ENCODE results near the gene KLRG1. TPM values are rescaled to one million over a fixed set of nuclear protein-coding genes. Genes with fewer than 3 reads are reported as not detected.

KLRG1 gene
- total and polyA plus RNA-seq, 4 donors: 0.88 to 4.5 (median 3.5) TPM

- Histone ChIP-seq H3K4me1 (ENCODE audit: control insufficient read depth in 1 of 2, insufficient read depth in 2 of 2, low read length in 2 of 2) (no peaks in the 10 kb centered on the region), H3K4me3 (ENCODE audit: low read length in 2 of 2) (no peak overlapping the region), H3K36me3 (ENCODE audit: control insufficient read depth in 1 of 2, insufficient read depth in 2 of 2, low read length in 1 of 2) (no peaks in the 10 kb centered on the region), H3K9me3 (ENCODE audit: control insufficient read depth, low read length) (peaks cover 8% of the 10 kb centered on the region), H3K27ac (ENCODE audit: low read depth in 1 of 2, low read length in 2 of 2) (no peak overlapping the region), H3K27me3 (ENCODE audit: control insufficient read depth in 1 of 2, insufficient read depth in 2 of 2, low read length in 1 of 2) (no peaks in the 10 kb centered on the region)
- intact Hi-C loops (cut with DNase I): no loop called here
- DNase-seq: no peak
- no peak for ATAC-seq (ENCODE audit: low FRiP score)
These were observed 20.6 kb upstream of the KLRG1 start for GRCh38 chr12:8968761-8969160.

GRCh38 chr12:8969861-8970411 lies 19.4 kb upstream of the KLRG1 start:
- DNase-seq: no peak
- H3K4me3 ChIP-seq (ENCODE audit: low read length in 2 of 2): no peak overlapping the region
- no peak overlapping the region for H3K27ac ChIP-seq (ENCODE audit: low read depth in 1 of 2, low read length in 2 of 2)
- intact Hi-C loops (cut with DNase I): no loop called here
- peaks cover 8% of the 10 kb centered on the region for H3K9me3 ChIP-seq (ENCODE audit: control insufficient read depth, low read length)
- H3K36me3 ChIP-seq (ENCODE audit: control insufficient read depth in 1 of 2, insufficient read depth in 2 of 2, low read length in 1 of 2): no peaks in the 10 kb centered on the region
- no peak for ATAC-seq (ENCODE audit: low FRiP score)
- WGBS, 2 donors: 31 to 55% methylated on average over 2 of the region's 2 CpGs
- no peaks in the 10 kb centered on the region for H3K27me3 ChIP-seq (ENCODE audit: control insufficient read depth in 1 of 2, insufficient read depth in 2 of 2, low read length in 1 of 2)
- H3K4me1 ChIP-seq (ENCODE audit: control insufficient read depth in 1 of 2, insufficient read depth in 2 of 2, low read length in 2 of 2): no peaks in the 10 kb centered on the region

GRCh38 chr12:8970432-8970831 lies 18.9 kb upstream of the KLRG1 start:
- no peak overlapping the region for H3K4me3 ChIP-seq (ENCODE audit: low read length in 2 of 2)
- WGBS, 2 donors: 41 to 57% methylated on average over 1 of the region's 1 CpG
- H3K27me3 ChIP-seq (ENCODE audit: control insufficient read depth in 1 of 2, insufficient read depth in 2 of 2, low read length in 1 of 2): no peaks in the 10 kb centered on the region
- no peaks in the 10 kb centered on the region for H3K36me3 ChIP-seq (ENCODE audit: control insufficient read depth in 1 of 2, insufficient read depth in 2 of 2, low read length in 1 of 2)
- no peak for ATAC-seq (ENCODE audit: low FRiP score)
- intact Hi-C loops (cut with DNase I): no loop called here
- H3K27ac ChIP-seq (ENCODE audit: low read depth in 1 of 2, low read length in 2 of 2): no peak overlapping the region
- no peaks in the 10 kb centered on the region for H3K4me1 ChIP-seq (ENCODE audit: control insufficient read depth in 1 of 2, insufficient read depth in 2 of 2, low read length in 2 of 2)
- H3K9me3 ChIP-seq (ENCODE audit: control insufficient read depth, low read length): peaks cover 8% of the 10 kb centered on the region
- no peak for DNase-seq

GRCh38 chr12:8980137-8980536 lies 9.2 kb upstream of the KLRG1 start:
- no peaks in the 10 kb centered on the region for H3K36me3 ChIP-seq (ENCODE audit: control insufficient read depth in 1 of 2, insufficient read depth in 2 of 2, low read length in 1 of 2)
- H3K9me3 ChIP-seq (ENCODE audit: control insufficient read depth, low read length): peaks cover 4% of the 10 kb centered on the region
- no peak overlapping the region for H3K27ac ChIP-seq (ENCODE audit: low read depth in 1 of 2, low read length in 2 of 2)
- no peaks in the 10 kb centered on the region for H3K4me1 ChIP-seq (ENCODE audit: control insufficient read depth in 1 of 2, insufficient read depth in 2 of 2, low read length in 2 of 2)
- WGBS, 2 donors: 78 to 89% methylated on average over 3 of the region's 3 CpGs
- H3K4me3 ChIP-seq (ENCODE audit: low read length in 2 of 2): no peak overlapping the region
- no peak for DNase-seq
- intact Hi-C loops (cut with DNase I): no loop called here
- no peaks in the 10 kb centered on the region for H3K27me3 ChIP-seq (ENCODE audit: control insufficient read depth in 1 of 2, insufficient read depth in 2 of 2, low read length in 1 of 2)
- no peak for ATAC-seq (ENCODE audit: low FRiP score)

GRCh38 chr12:8985213-8985754 lies 4.1 kb upstream of the KLRG1 start:
- 79 to 83% methylated on average over 1 of the region's 1 CpG for WGBS, 2 donors

GRCh38 chr12:8987163-8987562 lies 2.2 kb upstream of the KLRG1 start:
- no peaks in the 10 kb centered on the region for H3K36me3 ChIP-seq (ENCODE audit: control insufficient read depth in 1 of 2, insufficient read depth in 2 of 2, low read length in 1 of 2)
- H3K4me3 ChIP-seq (ENCODE audit: low read length in 2 of 2): no peak overlapping the region

More at GRCh38 chr12:8985213-8985754, 4.1 kb upstream of the KLRG1 start:
- ATAC-seq (ENCODE audit: low FRiP score) (no peak), DNase-seq (no peak)
- Histone ChIP-seq H3K27me3 (ENCODE audit: control insufficient read depth in 1 of 2, insufficient read depth in 2 of 2, low read length in 1 of 2) (no peaks in the 10 kb centered on the region), H3K9me3 (ENCODE audit: control insufficient read depth, low read length) (peaks cover 4% of the 10 kb centered on the region), H3K36me3 (ENCODE audit: control insufficient read depth in 1 of 2, insufficient read depth in 2 of 2, low read length in 1 of 2) (no peaks in the 10 kb centered on the region), H3K27ac (ENCODE audit: low read depth in 1 of 2, low read length in 2 of 2) (no peak overlapping the region), H3K4me3 (ENCODE audit: low read length in 2 of 2) (no peak overlapping the region), H3K4me1 (ENCODE audit: control insufficient read depth in 1 of 2, insufficient read depth in 2 of 2, low read length in 2 of 2) (no peaks in the 10 kb centered on the region)
- intact Hi-C loops (cut with DNase I): no loop called here

GRCh38 chr12:8987685-8988084 lies 1.7 kb upstream of the KLRG1 start:
- Histone ChIP-seq H3K9me3 (ENCODE audit: control insufficient read depth, low read length) (no peaks in the 10 kb centered on the region), H3K36me3 (ENCODE audit: control insufficient read depth in 1 of 2, insufficient read depth in 2 of 2, low read length in 1 of 2) (no peaks in the 10 kb centered on the region), H3K27me3 (ENCODE audit: control insufficient read depth in 1 of 2, insufficient read depth in 2 of 2, low read length in 1 of 2) (no peaks in the 10 kb centered on the region), H3K27ac (ENCODE audit: low read depth in 1 of 2, low read length in 2 of 2) (no peak overlapping the region), H3K4me3 (ENCODE audit: low read length in 2 of 2) (no peak overlapping the region), H3K4me1 (ENCODE audit: control insufficient read depth in 1 of 2, insufficient read depth in 2 of 2, low read length in 2 of 2) (no peaks in the 10 kb centered on the region)
- WGBS, 2 donors: 63 to 71% methylated on average over 1 of the region's 1 CpG
- intact Hi-C loops (cut with DNase I): no loop called here
- no peak for DNase-seq
- ATAC-seq (ENCODE audit: low FRiP score): no peak

More at GRCh38 chr12:8987163-8987562, 2.2 kb upstream of the KLRG1 start:
- no peak overlapping the region for H3K27ac ChIP-seq (ENCODE audit: low read depth in 1 of 2, low read length in 2 of 2)
- no peaks in the 10 kb centered on the region for H3K9me3 ChIP-seq (ENCODE audit: control insufficient read depth, low read length)
- DNase-seq (no peak), ATAC-seq (ENCODE audit: low FRiP score) (no peak)
- H3K27me3 ChIP-seq (ENCODE audit: control insufficient read depth in 1 of 2, insufficient read depth in 2 of 2, low read length in 1 of 2): no peaks in the 10 kb centered on the region
- no peaks in the 10 kb centered on the region for H3K4me1 ChIP-seq (ENCODE audit: control insufficient read depth in 1 of 2, insufficient read depth in 2 of 2, low read length in 2 of 2)
- intact Hi-C loops (cut with DNase I): no loop called here

GRCh38 chr12:8991371-8992345 lies 2.3 kb downstream of the KLRG1 start:
- Histone ChIP-seq H3K9me3 (ENCODE audit: control insufficient read depth, low read length) (no peaks in the 10 kb centered on the region), H3K27ac (ENCODE audit: low read depth in 1 of 2, low read length in 2 of 2) (no peak overlapping the region), H3K36me3 (ENCODE audit: control insufficient read depth in 1 of 2, insufficient read depth in 2 of 2, low read length in 1 of 2) (no peaks in the 10 kb centered on the region), H3K4me1 (ENCODE audit: control insufficient read depth in 1 of 2, insufficient read depth in 2 of 2, low read length in 2 of 2) (no peaks in the 10 kb centered on the region), H3K27me3 (ENCODE audit: control insufficient read depth in 1 of 2, insufficient read depth in 2 of 2, low read length in 1 of 2) (no peaks in the 10 kb centered on the region), H3K4me3 (ENCODE audit: low read length in 2 of 2) (no peak overlapping the region)
- ATAC-seq (ENCODE audit: low FRiP score): no peak
- 63 to 69% methylated on average over 6 of the region's 6 CpGs for WGBS, 2 donors
- DNase-seq: no peak
- intact Hi-C loops (cut with DNase I): no loop called here

GRCh38 chr12:8993827-8994226 lies 4.5 kb downstream of the KLRG1 start:
- Histone ChIP-seq H3K4me1 (ENCODE audit: control insufficient read depth in 1 of 2, insufficient read depth in 2 of 2, low read length in 2 of 2) (no peaks in the 10 kb centered on the region), H3K4me3 (ENCODE audit: low read length in 2 of 2) (no peak overlapping the region), H3K36me3 (ENCODE audit: control insufficient read depth in 1 of 2, insufficient read depth in 2 of 2, low read length in 1 of 2) (no peaks in the 10 kb centered on the region), H3K9me3 (ENCODE audit: control insufficient read depth, low read length) (no peaks in the 10 kb centered on the region), H3K27ac (ENCODE audit: low read depth in 1 of 2, low read length in 2 of 2) (no peak overlapping the region), H3K27me3 (ENCODE audit: control insufficient read depth in 1 of 2, insufficient read depth in 2 of 2, low read length in 1 of 2) (no peaks in the 10 kb centered on the region)
- intact Hi-C loops (cut with DNase I): no loop called here
- ATAC-seq (ENCODE audit: low FRiP score) (no peak), DNase-seq (no peak)
- WGBS, 2 donors: 79 to 83% methylated on average over 3 of the region's 3 CpGs

Measured in aorta (tissue), 5 donors.